UCSD-AML1 (cell line): ENCODE results near the gene PNPLA2.
A peak's percentile ranks its signal among the peaks of the same experiment; 100 is the strongest.

Experiments
- DNase-seq: peaks from one replicate; lab custom pipeline; 2025; ENCODE audit not compliant: unreplicated experiment; lab: John Stamatoyannopoulos, UW

The PNPLA2 gene

DNA sequence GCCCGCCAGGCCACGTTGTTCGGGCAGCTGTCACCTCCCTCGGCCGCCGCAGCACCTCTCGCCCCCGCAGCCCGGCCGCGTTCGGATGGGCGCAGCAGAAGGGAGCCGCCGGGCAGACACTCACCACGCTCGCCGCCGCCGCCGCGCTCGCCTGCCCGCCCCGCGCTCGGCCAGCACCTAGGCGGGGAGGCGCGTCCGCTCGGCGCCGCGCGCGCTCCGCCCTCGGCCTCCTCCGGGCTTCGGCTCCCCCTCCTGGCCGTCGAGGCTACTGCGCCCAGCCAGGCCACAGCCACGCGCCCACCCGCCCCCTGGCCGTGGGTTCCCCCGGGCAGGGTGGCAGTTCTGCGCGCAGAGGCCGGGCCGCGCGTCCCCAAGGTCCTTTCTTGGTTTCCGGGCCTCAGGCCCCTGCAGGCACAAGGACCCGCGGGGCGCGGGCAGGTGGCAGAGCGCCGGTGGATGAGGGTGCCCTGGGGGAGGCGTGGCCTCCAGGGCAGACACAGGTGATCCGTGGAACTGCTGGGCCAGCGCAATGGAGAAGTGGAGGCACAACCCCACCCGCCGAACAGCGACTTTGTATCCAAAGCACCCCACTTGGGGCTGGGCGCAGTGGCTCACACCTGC is 20.5 kb upstream of the PNPLA2 start, which contains the start of gene SLC25A22:
TSS of gene SLC25A22 (minus strand) at position 189 of the 621 bp plus-strand sequence. CDS start 3,275 bp downstream, outside the sequence.
- DNase-seq: peak; percentile 83

DNA sequence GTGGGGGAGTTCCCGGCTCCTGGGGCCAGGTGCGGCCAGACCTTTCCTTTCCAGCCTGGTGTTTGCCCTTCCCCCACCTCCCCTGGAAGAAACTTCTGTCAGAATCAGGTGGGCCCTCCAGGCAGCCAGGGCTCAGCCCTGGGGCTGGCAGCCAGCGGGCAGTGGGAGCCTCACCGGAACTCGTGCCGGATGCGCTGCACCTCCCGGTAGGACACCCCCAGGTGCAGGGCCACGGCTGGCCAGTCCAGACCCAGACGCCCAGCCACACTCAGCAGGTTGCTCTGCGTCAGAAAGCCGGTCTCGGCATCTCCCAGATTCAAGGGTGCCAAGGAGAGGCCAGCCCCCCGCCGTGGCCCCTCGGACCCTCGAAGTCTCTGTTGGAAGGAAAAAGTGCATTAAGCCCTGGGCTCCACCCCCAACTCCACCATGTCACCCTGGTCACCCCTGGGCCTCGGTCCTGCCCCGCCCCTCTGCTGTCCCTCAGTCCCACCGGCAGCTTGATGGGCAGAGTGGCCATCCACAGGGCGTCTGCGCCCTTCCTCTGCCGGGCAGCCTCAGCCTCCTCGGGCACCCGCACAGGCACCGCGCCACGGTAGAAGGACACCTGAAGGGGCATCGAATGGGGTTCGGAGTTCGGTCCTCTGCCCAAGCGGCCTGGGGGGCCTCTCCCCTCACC is 18.9 kb upstream of the PNPLA2 start:
- DNase-seq: no peak

DNA sequence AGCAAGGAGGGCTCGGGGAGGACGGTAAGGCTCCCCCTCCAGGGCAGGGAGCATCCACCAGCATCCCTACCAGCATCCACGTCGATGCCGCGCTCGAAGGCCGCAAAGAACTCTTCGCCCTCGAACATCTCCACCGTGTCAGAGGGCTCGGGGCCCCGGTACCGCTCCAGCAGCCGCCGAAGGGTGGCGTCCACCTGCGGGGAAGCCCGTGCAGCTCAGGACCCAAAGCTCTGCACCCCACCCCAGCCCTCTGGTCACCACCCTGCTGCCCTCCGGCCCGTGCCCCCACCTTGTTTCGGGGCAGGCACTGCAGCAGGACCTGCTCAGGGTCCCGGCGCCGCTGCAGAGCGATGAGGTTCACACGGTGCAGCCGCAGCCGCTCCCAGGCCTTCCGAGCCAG is 18.2 kb upstream of the PNPLA2 start:
- no peak for DNase-seq

DNA sequence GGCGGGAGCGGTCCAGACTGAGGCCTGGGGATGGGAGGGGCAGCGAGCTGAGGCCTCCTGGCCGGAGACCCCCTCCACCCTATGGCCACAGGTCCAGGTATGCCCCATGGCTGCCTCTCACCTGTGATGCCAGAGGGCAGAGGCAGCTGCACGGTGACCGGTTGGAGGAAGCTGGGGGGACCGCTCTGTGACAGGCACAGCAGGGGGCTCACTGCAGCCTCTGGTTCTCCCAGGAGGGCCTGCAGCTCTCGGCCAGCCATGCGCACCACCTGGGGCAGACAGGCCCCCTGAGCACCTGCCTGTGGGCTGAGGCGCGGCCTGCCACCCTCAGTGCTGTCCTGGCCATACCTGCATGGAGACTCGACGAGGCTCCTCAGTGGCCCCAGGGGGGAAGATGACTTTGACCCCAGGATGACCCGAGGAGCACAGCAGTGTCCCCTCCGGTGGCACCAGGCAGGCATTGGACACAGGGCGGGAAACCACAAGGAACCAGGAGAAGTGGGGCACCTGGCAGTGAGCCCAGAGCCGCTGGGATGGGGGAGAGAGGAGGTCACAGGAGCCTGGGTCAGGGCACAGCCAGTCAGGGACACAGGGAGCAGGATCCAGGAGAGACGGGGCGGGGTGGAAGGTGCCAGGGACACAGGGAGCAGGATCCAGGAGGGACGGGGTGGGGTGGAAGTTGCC is 17.5 kb upstream of the PNPLA2 start:
- DNase-seq: no peak

DNA sequence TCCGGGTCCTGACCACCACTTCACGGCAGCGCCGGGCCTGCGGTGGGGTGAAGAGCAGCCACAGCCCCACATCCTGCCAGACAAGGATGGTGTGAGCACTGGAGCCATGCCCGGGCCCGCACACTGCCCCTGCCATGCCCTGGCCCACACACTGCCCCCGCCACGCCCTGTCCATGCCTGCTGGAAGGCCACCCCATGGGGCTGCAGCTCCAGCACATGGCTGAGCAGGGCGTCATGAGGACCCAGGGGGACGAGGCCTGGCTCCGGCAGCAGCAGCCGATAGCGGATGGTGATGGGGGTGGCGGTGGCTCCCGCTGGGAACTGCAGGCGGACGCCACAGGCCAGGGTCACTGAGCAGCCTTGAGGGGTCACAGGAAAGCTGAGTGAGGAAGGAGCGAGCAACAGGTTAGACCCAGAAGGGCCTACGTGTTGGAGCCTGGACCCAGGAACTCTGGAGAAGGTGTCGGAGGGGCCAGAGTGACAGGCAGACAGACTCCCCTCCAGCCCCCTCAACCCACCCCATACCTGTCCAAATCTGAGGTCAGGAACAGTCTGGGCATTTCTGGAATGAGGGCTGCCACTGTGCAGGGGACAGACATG is 16.6 kb upstream of the PNPLA2 start:
- DNase-seq: no peak

DNA sequence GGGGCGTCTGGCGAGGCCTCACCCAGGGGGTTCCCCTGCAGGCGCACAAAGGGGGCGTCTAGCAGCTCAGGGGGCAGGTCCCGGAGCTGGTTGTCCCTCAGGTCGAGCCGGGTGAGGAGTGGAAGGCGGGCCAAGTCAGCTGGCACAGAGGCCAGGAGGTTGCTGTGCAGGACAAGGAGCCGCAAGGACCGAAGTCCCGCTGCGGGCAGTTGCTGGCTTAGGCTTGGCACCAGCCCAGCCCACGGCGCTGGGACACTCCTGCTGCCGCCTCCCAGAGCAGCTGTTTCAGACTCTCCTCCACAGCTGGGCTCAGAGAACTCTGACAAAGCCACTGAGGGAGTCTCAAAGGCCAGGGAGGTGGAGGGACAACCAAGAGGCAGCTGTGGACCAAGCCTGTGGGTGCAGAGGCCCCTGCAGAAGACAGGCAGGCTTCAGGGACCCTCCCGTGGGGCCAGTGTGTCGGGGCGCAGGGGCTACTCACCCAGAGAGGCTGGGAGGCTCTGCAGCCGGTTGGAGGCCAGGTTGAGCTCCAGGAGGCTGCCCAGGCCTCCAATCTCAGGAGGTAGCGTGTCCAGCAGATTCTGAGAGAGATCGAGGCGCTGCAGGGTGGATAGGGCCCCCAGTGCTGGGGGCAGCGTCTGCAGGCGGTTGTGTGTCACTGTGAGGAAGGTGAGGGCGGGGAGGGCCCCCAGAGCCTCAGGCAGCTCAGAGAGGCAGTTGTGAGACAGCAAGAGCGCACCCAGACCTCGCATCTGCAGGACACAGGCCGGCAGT is 15.8 kb upstream of the PNPLA2 start:
- no peak for DNase-seq

DNA sequence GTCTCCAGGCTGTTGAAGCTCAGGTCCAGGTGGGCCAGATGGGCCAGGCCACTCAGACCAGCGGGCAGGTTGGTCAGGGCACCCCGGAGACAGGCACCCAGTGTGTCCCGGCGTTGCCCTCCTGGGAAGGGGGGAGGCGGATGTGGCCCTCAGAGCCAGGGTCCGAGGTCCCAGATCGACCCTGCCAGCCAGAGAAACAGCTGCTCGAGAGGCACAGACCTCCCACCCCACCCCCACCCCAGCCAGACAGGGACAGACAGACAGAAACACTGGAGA is 15.3 kb upstream of the PNPLA2 start:
- no peak for DNase-seq

DNA sequence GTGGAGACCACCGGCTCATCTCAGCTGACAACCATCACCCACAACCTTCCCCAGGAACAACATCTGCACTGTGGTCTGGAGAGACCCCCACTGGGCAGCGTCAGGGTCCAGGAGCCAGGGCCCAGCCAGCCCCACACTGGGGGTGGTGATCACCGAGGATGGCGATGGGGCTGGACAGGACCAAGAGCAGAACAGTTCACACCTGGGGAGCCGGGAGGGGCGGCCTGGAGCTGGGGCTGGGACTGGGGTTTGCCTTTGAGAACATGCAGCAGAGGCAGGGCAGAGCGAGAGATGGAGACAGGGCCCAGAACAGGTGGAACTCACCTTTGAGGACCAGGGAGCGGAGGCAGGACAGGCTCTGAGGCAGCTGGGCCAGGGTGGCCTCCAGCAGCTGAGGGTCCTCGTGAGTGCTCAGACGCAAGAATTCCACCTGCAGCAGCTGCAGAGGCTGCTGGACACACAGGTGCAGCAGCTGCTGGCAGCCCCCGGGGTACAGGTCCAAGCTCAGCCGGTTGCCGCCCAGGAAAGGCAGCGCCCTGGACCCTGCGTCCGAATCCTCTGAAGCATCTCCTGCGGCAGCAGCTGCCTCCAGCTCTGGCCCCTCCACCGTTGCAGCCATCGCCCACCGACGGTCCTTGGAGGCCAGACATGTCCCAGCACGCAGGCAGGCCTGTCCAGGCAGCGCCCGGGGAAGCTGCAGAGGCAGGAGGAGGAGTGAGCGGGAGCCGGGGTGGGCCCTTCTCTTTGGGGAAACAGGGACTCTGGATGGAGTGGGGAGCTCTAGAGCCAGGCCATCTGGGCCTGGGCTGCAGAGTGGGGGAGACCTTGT is 14.7 kb upstream of the PNPLA2 start:
- DNase-seq: no peak

DNA sequence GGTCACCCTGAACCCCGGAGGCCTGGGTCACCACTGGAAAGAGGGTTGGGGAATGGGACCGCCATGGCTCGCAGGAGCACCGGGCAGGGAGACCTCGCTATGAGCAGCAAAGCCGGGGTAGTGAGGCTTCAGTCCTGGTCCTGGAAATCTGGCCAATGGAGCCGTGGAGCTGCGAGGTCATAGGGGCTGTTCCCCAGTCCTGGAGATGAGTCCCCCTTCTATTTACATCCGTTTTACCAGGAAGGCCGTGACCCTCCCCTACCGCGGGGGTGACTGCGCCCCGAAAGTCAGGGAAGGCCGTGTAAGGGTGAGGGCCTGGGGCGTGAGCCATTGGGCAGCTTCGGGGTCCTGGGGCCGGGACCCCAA is 14.1 kb upstream of the PNPLA2 start:
- DNase-seq: no peak

DNA sequence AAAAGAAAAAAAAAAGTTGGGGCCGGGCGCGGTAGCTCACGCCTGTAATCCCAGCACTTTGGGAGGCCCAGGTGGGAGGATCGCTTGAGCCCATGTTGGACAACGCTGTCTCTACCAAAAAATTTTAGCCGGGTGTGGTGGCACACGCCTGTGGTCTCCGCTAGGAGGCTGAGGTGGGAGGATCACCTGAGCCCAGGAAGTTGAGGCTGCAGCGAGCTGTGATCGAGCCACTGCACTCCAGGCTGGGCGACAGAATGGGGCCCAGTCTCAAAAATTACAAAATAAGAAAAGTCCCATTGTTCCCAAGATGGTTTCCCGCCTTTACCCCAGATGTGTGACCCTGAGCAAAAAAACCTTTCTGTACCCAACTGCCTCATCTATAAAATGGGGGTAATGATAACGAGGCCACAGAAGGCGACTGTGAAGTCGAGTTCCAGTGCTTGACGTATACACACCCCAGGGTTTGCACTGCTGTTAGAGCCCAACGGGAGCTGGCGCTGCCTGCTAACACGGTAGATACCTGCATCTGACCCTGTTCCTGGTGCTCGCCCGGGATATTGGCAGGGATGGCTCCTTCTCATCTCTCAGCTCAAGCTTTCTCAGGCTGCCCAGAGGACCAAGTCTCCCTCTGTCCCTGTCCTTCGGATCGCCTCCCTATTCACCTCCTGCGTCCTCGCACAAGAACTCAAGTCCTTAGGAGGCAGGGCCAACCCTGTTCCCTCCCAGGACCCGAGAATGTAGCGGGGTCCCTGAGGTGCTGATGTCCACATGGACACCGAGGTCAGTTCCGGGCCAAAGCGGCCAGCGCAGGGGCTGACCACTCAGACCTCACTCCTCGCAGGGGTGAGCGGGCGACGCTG is 10.1 kb upstream of the PNPLA2 start:
- no peak for DNase-seq

DNA sequence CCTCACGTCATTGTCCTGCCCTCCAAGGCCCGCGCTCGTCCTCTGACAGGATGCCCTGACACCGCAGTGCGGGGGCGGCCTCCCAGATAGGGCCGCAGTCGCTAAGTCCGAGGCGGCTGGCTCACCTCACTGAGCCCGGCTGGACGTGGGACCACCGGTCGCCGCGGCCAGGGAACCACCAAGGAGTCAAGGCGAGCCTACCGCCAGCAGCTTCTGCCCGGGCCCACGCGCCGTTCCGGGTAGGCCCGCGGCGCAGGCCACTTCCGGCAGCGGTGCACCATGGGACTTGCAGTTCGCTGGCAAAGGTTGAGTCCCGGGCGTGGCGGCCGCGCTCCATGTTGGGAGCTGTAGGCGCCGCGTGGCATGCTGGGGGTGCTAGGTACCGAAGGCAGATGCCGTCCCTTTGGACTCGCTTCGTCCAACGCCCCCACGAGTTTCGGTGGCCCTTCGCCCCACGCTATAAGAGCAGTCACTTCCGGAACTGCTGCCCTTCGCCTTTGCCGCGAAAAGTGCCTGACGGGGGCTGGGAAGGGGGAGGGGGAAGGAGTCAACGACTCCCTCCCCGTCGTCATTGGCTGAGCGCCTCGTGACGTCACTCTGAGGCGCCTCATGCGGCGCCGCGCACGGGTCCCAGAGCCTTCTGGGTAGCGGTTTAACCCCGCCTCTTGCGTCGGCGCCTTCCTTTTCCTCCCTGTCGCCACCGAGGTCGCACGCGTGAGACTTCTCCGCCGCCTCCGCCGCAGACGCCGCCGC is 9.3 kb upstream of the PNPLA2 start, which contains the start of gene RPLP2:
TSS of gene RPLP2 (plus strand) at position 681 of the 753 bp plus-strand sequence. CDS start 268 bp downstream, outside the sequence.
- DNase-seq: peak; percentile 98

DNA sequence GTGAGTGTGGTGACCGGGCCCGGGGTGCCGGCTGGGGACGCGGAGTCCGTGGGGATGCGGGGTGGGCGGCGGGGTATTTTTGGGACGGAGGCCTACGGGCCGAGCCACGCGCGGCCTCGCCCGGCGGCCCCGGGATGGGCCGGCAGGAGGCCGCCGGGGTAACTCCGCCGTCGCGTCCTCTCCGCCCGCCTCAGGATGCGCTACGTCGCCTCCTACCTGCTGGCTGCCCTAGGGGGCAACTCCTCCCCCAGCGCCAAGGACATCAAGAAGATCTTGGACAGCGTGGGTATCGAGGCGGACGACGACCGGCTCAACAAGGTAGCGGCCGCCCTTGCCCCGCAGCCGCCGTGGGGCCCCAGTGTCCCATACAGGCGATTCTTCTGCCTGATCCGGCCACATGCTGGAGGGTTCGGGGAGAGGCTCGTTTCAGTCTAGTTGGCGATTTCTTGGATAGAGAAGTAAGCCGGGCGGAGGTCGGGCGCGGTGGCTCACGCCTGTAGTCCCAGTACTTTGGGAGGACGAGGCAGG is 8.6 kb upstream of the PNPLA2 start:
- DNase-seq: no peak

DNA sequence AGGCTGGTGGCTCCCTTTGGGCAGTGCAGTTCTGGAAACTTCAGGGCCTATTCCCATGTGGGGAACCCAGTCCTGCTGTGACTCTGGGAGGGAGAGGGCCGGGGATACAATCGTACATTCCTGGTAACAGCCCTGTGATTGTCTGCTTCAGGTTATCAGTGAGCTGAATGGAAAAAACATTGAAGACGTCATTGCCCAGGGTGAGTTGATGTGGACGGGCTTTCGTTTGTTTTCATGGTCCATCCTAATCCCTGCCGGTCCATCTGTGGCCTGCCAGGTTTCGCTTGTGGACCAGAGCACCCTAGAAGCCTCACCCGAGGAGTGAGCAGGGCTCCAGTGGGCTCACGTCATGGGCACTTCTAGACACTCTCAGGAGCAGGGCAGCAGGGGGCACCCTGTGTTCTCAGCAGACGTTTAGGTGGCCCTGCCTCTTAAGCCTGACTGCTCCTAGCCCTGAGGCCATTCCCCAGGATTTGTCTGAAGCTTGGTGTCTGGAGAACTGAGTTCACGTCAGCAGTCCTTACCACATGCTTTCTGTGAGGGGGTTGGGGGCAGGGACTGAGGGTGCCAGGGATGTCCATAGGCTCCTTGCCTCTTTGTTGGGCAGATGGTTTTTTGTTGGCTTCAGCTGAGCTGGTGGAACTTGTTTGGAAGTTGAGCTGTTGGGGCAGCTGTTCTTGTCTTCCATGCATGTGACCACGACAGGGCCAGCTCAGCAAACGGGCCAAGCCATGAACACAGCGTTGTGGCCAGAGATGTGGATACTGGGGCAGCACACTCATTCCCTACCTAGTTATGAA is 7.1 kb upstream of the PNPLA2 start:
- peak; percentile 29 for DNase-seq

DNA sequence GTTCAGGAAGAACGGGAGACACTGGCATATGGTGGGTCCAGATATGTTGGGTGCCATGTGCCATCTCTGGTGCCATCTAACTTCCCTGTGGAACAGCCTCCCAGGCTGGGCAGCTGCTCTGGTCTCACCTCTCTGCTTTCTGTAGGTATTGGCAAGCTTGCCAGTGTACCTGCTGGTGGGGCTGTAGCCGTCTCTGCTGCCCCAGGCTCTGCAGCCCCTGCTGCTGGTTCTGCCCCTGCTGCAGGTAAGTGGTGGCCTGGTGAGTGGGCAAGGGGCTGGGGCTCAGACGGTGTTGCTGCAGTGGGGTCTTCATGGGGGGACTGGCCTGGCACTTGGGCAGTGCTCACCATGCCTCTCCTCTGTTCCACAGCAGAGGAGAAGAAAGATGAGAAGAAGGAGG is 6.3 kb upstream of the PNPLA2 start:
- DNase-seq: no peak

DNA sequence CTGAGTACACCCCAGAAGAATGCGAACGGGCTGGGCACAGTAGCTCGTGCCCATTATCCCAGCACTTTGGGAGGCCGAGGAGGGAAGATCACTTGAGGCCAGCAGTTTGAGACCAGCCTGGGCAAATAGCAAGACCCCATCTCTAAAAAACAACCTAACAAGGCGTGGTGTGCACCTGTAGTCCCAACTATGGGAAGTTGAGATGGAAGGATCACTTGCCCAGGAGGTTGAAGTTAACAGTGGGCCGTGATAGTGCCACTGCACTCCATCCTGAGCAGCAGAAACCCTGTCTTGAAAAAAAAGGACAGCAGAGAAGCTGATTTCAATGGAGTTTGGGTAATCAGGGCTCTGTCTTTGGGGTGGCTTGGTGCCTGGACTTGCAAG is 5.7 kb upstream of the PNPLA2 start:
- no peak for DNase-seq

DNA sequence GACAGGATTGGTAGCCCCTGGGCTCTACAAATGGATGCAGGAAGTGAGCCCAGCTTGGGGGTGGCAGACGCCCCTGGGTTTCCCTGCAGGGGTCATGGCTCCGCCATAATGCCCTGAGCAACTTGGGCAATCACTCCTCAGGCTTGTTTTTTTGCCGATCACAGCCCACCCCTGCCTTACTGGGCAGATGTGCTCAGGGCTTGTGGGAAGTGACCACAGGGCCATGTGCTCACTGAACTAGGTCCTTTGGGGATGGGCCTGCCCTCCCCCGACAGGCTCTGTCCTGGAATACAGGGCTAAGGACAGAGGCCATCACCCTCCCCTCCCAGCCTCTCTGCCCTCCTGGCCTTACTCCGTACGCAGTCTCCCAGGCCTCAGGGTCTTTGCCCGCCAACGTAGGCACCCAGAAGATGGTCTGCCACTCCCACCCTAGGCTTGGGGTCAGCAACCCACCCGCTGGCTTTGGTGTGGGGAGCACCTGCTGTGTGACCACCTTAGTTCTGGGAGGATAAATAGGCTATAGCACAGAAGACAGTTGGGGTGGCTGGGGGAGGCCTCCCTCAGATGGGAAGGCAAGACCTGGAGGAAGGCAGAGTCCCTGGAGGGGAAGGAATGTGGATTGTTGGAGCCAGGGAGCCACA is 5.1 kb upstream of the PNPLA2 start:
- DNase-seq: no peak

DNA sequence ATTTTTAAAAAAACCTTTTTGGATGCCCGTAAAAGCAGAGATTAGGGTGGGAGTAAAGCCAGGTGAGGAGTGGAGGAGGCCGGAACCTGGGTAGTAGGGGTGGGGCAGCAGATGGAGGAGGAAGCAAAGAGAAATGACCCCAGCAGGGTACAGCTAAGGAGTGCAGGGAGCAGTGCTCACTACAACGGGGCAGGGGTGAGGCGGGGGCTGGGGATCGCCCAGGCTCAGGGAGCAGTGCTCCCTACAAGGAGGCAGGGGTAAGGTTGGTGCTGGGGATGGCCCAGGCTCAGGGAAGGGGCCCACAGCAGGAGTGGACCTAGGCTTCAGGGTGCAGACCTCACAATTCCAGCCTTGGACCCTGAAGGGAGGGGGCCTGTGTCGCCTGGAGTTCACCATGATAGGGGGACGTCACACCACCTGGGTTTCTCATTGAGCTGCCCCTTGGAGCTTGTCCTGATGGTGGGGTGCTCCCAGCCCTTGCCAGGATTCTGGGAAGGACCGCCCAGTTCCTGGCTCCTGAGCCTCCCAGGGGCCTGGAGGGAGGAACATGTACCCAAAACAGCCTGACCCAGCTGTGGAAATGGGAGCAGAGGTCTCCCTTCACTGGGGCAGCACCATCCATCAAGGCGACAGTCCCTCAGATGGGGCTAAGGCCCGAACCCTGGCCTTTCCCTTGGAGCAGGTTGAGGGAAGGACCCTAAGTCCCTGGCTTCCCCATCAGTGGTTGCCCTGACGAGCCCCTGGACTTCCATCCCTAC is 2.9 kb upstream of the PNPLA2 start:
- DNase-seq: no peak
